NCI-H2029 (cell line): Measurements from ENCODE around the gene ASTN1.
"Not testable (repeated sequence)": the region's sequence is repeated elsewhere in the genome, so short reads cannot be mapped to it uniquely, and the experiment has no call there.

ENCODE experiments used
- DNase-seq: peaks from one replicate; lab custom pipeline; 2025; lab: John Stamatoyannopoulos, UW

The ASTN1 gene

DNA sequence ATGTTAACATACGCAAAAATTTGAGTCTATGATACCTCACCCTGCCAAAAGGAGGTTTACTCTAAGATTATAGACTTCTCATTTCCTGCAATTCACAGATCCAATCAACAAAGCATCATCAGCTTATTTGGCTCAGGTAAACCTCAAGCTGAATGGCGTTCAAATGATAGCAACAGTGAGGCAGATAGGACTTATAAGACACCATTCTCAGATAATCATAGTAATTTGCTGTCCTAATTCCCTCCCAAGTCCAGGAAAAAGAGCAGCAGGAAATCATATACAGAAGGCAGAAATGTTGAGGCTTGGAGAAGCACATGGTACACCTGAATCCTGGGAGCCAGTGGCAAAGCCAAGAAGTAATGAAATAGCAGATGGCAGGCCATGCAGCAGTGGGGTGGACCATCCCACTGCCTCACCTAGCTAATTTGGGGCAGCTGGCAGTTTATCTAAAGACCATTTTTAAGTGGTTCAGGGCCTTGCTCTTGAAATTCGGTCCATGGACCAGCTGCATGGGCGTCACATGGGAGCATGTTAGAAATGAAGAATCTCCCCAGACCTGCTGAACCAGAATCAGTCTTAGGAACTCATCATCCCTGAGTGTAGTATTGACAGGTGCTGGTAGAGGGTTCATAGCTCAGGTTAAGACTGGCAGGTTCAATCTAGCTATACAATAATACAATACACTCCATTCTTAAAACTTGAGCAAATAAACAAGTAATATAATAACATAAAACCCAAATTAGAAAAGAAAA lies 57.7 kb downstream of the ASTN1 start:
- no peak for DNase-seq

- DNase-seq: no peak
Measured at GRCh38 chr1:177106196-177106595, 58.3 kb downstream of the ASTN1 start.

GRCh38 chr1:177103005-177103852 lies 61.3 kb downstream of the ASTN1 start:
- DNase-seq: no peak

- no peak for DNase-seq
Measured at GRCh38 chr1:177092001-177092400, 72.5 kb downstream of the ASTN1 start.

DNA sequence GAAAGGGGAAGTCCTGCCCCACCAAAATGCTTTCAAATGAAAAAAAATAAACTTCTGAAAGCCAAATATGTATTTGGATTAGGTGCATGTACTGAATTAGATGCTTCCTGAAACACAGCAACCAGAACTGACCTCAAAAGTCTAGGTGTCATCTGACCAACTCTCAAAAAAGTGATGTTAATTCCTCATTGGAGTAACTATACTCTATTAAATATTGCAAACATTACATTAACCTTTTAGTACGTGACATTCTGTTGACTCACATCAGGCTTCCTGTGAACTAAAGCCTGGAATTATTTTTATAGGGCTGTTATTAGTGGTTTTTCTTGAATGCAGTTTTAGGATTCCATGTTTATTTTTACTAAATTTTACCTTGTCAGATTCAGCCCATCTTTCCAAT lies 73.5 kb downstream of the ASTN1 start:
- no peak for DNase-seq

GRCh38 chr1:177088966-177089365 lies 75.5 kb downstream of the ASTN1 start:
- DNase-seq: no peak

- DNase-seq: no peak
Measured at GRCh38 chr1:177082855-177083693, 81.4 kb downstream of the ASTN1 start.

GRCh38 chr1:177080564-177080963 lies 83.9 kb downstream of the ASTN1 start:
- DNase-seq: no peak

DNA sequence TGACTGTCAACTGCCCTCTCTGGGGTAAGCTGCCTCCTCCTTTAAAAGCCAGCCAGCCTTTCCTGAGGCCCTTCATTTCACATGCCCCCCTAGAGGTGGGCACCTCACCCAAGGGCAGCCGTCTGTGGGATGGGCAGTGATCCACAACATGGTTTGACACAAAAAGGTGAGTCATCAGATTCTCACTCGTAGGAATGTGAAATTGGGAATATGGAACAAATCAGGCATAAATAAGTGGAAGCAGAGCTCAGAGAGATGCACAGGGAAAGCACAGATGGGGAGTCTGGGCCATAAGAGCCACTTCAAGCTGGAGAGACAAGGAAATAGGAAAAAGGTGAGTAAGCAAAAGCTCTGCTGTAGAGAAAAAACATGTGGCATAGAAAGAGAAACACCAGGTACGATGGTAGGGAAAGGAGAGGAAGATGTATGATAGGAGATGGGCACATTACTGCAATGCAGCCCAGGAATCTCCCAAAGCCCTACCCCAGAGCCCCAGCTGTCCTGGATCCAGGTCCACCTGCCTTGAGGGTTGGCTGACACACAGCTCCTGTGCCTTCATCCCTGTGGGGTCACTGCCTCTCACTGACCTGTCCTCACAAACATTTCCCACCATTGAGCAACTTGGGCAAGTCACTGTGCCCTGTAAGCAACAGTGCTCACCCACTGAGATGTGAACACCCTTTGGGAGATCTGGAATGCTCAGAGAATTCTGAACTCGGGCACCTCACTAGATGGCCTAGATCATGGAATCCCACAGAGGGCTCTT lies 86.6 kb downstream of the ASTN1 start:
- DNase-seq: no peak

- DNase-seq: no peak
Measured at GRCh38 chr1:177077006-177077405, 87.5 kb downstream of the ASTN1 start.

- DNase-seq: not testable (repeated sequence)
Measured at GRCh38 chr1:177074811-177075210, 89.7 kb downstream of the ASTN1 start.

GRCh38 chr1:177069490-177069889 lies 95.0 kb downstream of the ASTN1 start:
- no peak for DNase-seq

DNA sequence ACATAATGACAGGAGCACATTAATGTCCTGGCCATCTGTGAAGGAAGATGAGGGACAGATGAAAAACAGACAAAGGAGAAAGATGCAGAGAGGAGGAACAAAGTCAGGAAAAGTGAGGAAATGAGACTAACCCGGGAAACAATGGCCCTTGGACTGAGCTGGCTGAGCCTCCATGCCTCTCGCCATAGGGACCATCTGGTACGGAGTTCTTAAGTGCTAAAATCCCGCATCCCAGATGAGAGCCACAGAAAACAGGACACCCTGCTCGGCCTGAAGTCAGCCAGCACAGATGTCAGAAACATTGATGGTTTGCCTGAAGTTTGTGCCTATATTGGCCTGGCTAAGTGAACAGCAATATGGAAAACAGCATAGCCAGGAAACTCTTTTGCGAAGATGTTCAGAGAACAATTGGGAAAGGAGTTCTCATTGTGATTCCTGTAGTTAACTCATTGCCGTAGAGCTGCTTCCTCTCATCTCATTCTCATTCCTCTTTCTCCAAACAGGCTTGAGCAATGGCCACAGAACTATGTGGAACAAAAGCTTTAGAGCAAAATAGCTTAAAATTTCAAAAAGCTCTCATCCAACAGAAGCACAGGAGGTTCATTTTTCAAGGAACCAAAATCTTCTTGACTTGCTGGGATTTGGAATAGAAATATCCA lies 96.6 kb downstream of the ASTN1 start:
- DNase-seq: no peak

GRCh38 chr1:177065430-177065829 lies 99.1 kb downstream of the ASTN1 start:
- no peak for DNase-seq

DNA sequence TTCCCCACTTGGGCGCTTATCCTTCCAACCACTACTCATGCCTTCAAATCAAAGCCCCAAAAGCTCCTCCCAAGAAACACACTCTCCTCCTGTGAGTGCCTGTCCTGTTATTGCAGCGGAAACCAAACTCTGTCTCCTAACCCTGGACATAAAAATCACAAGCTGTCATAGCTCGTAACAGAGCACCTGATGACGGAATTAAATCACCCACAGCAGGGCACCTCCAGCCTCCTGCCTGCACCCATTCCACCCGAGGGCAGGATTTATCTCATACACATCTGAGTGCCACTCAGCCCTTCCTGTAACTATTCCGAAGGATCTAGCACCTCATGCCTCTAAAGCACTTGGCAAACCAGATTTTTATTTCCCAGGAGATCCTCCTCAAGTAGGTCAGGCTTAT lies 100.9 kb downstream of the ASTN1 start:
- DNase-seq: no peak

DNA sequence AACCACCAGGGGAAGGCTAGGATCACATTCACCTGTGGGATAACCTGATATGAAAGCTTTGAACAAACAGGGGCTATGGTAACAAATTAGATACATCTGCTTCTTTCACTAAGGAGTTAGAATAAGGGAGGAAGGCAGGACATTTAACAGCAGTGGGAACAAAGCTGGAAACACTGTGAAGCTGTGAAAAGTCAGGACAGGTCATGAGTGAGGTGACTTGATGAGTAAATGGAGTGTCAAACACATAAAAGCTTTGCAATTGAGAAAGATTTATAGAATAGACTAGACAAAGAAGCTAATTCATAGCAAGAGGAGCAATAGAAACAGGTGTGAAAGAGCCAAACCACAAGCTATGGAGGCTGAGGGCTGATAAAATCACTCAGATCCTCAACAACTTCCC lies 110.0 kb downstream of the ASTN1 start:
- DNase-seq: no peak

DNA sequence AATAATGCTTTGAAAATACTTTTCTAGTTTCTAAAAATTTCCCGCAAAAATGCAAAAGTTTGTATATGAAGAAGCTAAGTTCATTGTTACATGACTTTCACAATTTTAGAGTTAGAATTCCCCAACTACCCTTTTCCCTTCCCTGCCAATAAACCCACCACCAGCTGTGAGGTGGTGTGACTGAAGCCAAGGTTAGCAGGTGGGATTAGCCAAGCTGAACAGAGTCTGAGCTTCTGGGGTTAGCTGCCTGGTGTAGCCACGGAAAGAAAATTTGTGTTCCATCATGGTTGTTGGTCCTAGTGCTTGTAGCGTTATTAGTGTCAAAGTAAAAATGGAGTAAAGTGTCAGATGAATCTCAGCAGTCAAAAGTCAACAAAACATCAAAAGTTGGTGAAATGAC lies 110.9 kb downstream of the ASTN1 start:
- DNase-seq: no peak

DNA sequence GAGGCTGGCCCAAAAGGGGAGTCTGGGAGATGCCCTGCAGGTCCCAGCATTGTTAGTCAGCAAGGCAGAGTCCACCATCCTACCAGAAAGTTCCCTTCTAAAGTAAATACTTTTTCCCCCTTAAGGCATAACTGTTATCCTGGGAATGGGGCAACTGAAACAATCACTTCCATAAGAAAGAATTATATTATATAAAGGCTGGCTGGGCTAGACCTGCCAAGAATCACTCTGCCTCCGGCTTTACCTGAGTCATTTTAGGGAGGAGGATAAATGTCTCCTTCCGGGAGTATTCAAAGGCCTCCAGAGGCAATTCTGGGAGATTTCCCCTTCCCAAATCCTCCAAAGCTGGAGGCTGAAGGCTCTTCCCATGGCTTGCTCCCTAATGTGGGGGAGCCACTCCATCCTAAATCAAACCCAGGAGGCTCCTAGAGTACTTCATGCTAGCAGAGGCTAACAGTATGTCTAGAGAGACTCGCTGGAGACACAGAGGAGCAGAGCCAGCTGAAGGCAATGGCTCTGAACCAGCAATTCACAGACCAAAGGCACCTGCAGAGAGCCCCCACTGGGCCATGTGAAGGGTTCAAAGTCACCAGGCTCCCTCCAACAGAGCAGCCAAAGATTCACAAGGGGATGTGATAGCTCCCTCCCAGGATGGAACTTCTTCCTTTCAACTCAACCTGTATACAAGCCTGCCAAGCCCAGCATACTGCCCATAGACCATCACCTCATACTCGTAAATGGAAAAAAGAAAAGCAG lies 116.0 kb downstream of the ASTN1 start:
- no peak for DNase-seq

GRCh38 chr1:177045151-177045550 lies 119.4 kb downstream of the ASTN1 start:
- no peak for DNase-seq

GRCh38 chr1:177044390-177044789 lies 120.1 kb downstream of the ASTN1 start:
- no peak for DNase-seq
